ENCODE data around the gene SMO.
A peak's percentile ranks its signal among the peaks of the same experiment; 100 is the strongest.
"Not testable (repeated sequence)": the region's sequence is repeated elsewhere in the genome, so short reads cannot be mapped to it uniquely, and the experiment has no call there.

SMO gene

GRCh38 chr7:129218514-129219062 lies 30.2 kb downstream of the SMO start:
- peak; percentile 86 for TF ChIP-seq CTCF (IDR thresholded peaks at IDR 0.05; ENCODE audit: insufficient read depth, low read length, missing control alignments)
- no peak for DNase-seq (ENCODE audit: low read depth, low spot score)
- H3K4me3 ChIP-seq (ENCODE audit: low read depth, low read length): no peak overlapping the region
- CTCF ChIA-PET: interaction anchor here (0.7 to 7.9 kb wide), 80 partner anchors 10 to 792 kb away, joined by 3 to 227 read pairs (median 6); no protein-coding TSS in a partner anchor
- POLR2A ChIA-PET: interaction anchor here (1.1 kb wide), 1 partner anchor 393 kb away, joined by 3 read pairs; the partner anchor contains the start of gene NRF1

- not testable (repeated sequence) for H3K4me3 ChIP-seq (ENCODE audit: low read depth, low read length); DNase-seq (ENCODE audit: low read depth, low spot score)
- CTCF ChIA-PET: interaction anchor here (0.6 to 7.9 kb wide), 73 partner anchors 8 to 792 kb away, joined by 3 to 227 read pairs (median 6); no protein-coding TSS in a partner anchor
- POLR2A ChIA-PET: interaction anchor here (1.1 kb wide), 1 partner anchor 393 kb away, joined by 3 read pairs; the partner anchor contains the start of gene NRF1
Measured at GRCh38 chr7:129219166-129219565, 30.7 kb downstream of the SMO start.

- POLR2A ChIA-PET: no interaction called here
- CTCF ChIA-PET: interaction anchor here (0.5 to 7.9 kb wide), 11 partner anchors 11 to 421 kb away, joined by 3 to 227 read pairs (median 7); no protein-coding TSS in a partner anchor
- no peak for TF ChIP-seq CTCF (IDR thresholded peaks at IDR 0.05; ENCODE audit: insufficient read depth, low read length, missing control alignments)
- H3K4me3 ChIP-seq (ENCODE audit: low read depth, low read length): no peak overlapping the region
- DNase-seq (ENCODE audit: low read depth, low spot score): no peak
Measured at GRCh38 chr7:129222064-129222463, 33.6 kb downstream of the SMO start.

GRCh38 chr7:129224251-129225205 lies 36.1 kb downstream of the SMO start, which contains the start of gene AHCYL2:
Gene AHCYL2 (plus strand): TSS chr7:129225030.
- CTCF ChIA-PET: interaction anchor here (1.0 to 7.9 kb wide), 9 partner anchors 14 to 247 kb away, joined by 3 to 227 read pairs (median 7); no protein-coding TSS in a partner anchor
- DNase-seq (ENCODE audit: low read depth, low spot score): peak; percentile 71
- no peak for TF ChIP-seq CTCF (IDR thresholded peaks at IDR 0.05; ENCODE audit: insufficient read depth, low read length, missing control alignments)
- POLR2A ChIA-PET: interaction anchor here (0.6 kb wide), 1 partner anchor 108 kb away, joined by 3 read pairs; no protein-coding TSS in a partner anchor
- peak within 1 kb of the TSS; percentile 78 for H3K4me3 ChIP-seq (ENCODE audit: low read depth, low read length)

GRCh38 chr7:129225206-129225930 lies 36.9 kb downstream of the SMO start:
- peak overlapping the region; percentile 78 for H3K4me3 ChIP-seq (ENCODE audit: low read depth, low read length)
- POLR2A ChIA-PET: no interaction called here
- CTCF ChIA-PET: interaction anchor here (0.8 to 3.7 kb wide), 11 partner anchors 11 to 246 kb away, joined by 3 to 17 read pairs (median 4); no protein-coding TSS in a partner anchor
- DNase-seq (ENCODE audit: low read depth, low spot score): no peak
- TF ChIP-seq CTCF (IDR thresholded peaks at IDR 0.05; ENCODE audit: insufficient read depth, low read length, missing control alignments): no peak

- no peak for DNase-seq (ENCODE audit: low read depth, low spot score)
- H3K4me3 ChIP-seq (ENCODE audit: low read depth, low read length): peak overlapping the region; percentile 78
- ChIA-PET POLR2A (no interaction called here), CTCF (interaction anchor here (0.8 to 7.6 kb wide), 9 partner anchors 7 to 245 kb away, joined by 3 to 42 read pairs (median 4); no protein-coding TSS in a partner anchor)
- TF ChIP-seq CTCF (IDR thresholded peaks at IDR 0.05; ENCODE audit: insufficient read depth, low read length, missing control alignments): no peak
Measured at GRCh38 chr7:129225931-129226572, 37.6 kb downstream of the SMO start.
